GM21390 (cell line): ENCODE data around the gene SLC35D3.
"Not testable (repeated sequence)": the region's sequence is repeated elsewhere in the genome, so short reads cannot be mapped to it uniquely, and the experiment has no call there.

Experiments used
- ATAC-seq: cut with Tn5 transposase; IDR thresholded peaks from one replicate; pipeline ENCODE4 v1.9.1; 2021; ENCODE audit not compliant: unreplicated experiment

SLC35D3 gene

DNA sequence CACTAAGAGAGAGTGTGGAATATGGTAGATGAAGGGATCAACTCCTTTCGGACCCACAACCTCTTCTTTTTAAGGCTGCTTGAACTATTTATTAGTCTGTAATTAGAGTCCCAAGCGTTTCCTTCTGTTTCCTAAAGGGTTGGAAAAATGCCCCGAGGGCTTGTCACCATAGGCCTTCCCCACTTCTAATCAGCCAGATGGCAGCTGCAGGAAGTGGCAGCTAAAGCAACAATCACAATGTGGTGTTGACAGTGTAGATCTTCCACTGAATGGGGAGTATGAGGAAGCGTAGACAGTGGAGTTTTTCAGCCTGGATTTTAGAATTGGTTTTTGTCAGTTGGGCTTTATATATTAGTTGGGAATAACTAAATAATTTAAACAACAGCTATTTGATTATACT is 40.6 kb downstream of the SLC35D3 start:
- ATAC-seq, result no peak

DNA sequence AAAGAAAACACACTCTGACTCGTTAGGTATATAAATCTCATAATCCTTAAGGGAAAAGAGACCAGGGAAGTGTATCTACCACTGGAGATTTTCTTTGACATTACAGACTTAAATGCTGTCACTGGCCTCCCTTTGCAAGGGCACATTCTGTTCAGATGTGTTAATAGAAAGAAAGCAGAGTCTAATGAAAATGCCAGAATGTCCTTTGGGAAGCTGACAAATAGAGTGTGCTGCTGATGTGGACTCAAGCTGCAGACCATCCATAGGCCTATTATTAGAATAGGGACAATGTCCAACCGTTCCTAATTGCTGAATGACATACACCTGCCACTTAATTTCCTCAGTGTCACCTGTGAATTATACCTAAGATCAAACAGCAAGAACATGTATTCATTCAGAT is 41.2 kb downstream of the SLC35D3 start:
- ATAC-seq, result no peak

DNA sequence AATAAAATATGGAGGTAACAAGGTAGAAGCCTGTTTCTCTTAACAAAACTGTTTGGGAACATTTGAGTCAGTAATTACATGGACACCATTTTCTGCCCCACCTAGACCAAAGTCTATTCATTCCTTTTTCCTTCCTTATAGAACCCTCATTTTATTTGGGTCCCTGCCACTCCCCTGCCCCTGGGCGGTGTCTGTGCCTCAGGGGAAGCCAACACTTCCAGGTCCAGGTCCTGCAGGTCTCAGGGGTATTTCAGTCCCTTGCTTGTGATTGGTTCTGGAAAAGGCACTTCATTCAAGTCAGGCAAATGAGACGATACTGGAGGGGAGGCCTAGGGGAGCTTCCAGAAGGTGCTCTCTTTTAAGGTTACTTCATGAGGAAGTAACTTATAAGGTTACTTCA is 42.3 kb downstream of the SLC35D3 start:
- ATAC-seq, result no peak

DNA sequence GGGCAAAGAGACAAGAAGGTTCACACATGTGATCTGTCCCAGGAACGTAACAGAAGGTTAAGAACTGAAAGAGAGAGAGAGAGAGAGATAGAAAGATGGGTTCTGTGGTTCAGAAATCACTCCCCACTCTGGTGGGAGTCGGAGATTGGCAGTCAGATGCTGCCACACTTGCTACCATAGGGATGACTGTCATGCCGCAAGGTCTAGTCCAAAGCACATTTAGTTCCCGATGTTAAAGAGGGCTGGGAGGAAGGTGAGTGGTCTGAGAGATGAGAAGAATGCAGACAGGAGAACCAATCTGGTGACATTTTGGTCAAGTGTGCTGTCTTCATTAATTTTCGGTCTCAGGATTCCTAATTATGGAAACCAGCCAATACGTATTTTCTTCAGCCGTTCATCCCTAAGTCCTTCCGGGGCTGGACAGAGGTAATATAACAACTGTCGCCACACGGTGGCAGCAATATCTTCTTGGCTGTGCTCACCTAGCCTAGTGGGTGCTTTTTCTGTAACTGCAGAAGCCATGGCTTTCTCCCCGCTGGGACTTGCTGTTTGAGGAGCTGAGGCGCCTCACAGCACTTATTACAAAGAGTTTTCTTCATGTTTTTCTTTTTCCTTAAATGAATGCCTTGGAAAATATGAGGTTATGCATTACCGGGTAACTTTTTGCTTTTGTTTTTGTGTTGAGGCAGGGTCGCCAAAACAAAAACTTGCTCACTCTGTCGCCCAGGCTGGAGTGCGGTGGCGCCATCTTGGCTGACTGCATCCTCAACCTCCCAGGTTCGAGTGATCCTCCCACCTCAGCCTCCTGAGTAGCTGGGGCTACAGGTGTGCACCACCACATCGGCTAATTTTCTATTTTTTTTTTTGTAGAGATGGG is 46.0 kb downstream of the SLC35D3 start:
- peak; percentile 97 for ATAC-seq

DNA sequence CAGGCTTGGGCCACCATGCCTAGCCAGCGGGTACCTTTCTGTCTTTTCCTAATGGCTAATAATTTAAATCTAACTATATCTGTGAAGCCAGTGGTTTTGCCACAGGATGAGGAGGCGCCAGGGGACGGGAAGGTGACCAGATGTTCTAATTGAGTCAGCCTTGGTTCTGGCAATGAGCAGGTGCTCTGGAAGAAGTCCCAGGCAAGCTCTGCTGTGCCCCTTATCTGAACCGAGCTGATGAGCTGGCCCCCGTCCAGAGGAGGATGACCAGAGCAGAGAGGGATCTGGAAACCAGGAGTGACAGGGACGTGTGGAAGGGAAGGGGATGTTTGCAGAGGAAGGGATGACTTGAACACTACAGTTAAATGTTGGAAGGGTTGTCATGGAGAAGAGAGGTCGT is 46.7 kb downstream of the SLC35D3 start:
- ATAC-seq, result no peak

DNA sequence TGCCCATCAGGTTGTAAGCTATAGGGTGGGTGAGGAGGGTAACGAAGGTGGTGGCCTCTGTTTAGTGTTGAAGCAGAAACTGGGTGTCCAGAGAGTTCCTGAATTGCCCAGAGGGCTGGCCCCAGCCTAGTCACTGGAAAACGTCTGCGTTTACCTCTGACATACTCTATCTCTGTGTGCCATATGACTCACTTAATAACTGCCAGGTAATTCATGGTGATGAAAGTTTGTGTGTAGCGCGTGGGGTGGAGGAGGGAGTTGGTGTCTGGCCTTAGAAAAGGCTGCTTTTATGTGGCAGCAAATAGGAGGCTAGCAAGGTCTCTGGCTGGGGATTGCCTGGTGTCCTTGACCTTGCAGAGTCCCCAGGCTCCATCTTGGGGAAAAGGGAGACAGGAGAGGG is 47.3 kb downstream of the SLC35D3 start:
- no peak for ATAC-seq

DNA sequence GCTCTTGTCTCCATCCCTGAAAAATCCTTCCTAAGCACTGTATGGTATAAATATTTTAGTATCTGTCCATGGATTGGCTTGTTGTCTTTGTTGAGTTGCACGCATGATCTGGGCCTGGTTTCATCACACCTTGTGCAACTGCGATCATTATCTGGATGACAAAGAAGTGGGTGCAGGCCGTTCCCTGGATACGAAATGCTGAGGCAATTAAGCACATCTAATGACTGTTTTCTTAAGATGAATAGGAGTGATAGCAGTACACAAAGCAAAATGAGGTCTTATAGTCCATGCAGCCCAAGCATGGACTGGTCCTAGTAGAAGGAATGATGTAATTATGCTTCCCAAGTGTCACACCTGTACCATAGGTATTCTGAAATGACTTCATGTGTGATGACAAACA is 47.8 kb downstream of the SLC35D3 start:
- no peak for ATAC-seq

DNA sequence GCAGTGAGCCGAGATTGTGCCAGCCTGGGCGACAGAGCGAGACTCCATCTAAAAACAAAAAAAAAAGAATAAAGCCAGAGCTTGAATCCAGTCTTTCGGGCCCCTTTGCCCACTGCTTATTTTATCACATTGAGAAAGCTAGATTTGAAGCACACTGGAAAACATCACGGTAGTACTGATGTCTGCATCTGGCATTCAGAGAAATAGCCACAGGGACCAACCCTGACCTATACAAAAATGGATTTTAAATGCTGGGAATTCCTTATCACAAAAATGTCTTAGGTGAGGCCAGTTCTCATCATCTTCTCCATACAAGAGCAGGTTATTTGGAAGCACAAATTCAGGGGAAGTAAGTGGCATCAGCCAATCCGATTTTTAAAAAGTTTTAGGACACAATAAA is 49.5 kb downstream of the SLC35D3 start:
- ATAC-seq, result no peak

DNA sequence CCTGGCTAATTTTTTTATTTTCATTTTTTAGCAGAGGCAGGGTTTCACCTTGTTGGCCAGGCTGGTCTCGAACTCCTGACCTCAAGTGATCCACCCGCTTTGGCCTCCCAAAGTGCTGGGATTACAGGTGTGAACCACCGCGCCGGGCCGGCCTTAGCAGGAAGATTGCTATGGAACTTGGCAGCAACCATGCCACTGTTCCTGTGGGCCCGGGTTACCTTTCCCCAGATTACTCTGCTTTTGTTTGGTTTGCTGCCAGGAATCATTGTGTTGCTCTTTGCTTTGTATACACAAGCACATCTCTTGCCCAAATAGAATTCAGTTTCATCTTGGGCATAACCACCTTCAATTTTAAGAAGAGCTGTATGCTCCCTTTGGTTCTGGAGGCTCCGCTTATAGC is 51.7 kb downstream of the SLC35D3 start:
- ATAC-seq, result not testable (repeated sequence)
